HL-60 (cell line): ENCODE measurements around the gene PIM3.
A peak's percentile ranks its signal among the peaks of the same experiment; 100 is the strongest.

ENCODE experiments used
- POLR2AphosphoS5 ChIP-seq: IDR thresholded peaks from 2 replicates; pipeline ENCODE4 v1.6.1; 2012; ENCODE audit warnings: low read depth
- SPI1 ChIP-seq: IDR thresholded peaks from 2 replicates; pipeline ENCODE4 v1.6.1; 2012; ENCODE audit warnings: low read depth, mild to moderate bottlenecking, borderline replicate concordance
- TF ChIP-seq, protein P1 (sequence below): IDR thresholded peaks from one replicate; pipeline ENCODE4 v1.5.1; 2011; ENCODE audit warnings: low read length, control low read depth, inconsistent platforms; ENCODE audit not compliant: insufficient read depth
- TF ChIP-seq, protein P2 (sequence below): IDR thresholded peaks from 2 replicates; pipeline ENCODE4 v1.6.1; 2012; ENCODE audit warnings: low read depth; ENCODE audit not compliant: insufficient replicate concordance

DNA sequence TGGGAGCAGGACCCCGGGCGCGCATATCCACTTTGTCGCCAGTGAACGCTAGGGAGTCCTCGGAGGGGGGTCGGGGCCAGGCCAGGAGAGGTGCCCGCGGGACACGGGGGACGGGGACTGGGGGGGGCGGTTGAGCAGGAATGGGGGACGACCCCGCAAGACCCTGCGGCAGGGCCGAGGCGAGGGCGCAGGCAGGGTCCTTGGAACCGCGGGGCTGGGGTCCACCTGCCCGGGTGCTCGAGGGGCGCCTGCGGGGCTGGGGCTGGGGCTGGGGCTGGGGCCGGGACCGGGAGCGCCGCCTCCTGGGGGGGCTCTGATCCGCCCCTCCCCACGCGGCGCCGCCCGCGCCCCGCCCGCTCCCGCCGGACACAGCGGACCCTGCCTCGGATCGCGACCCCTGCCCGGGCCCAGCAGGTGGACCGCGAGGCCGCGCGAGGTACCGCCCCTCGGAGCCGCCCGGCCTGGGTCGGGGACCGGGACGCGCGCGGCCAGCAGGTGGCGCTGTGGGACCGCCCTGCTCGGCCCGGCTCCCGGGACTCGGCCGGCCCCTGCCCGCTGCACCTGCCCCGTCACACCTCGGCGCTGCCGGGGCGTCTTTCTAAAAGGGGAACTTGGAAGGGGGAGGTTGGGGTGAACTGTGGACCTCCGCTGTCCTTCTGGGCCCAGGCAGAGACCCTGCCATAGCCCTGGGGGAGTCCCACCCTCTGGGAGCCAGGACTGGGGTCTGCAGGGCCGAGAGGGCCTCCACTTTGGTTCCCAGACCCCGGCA, 31.2 kb upstream of the PIM3 start:
- TF ChIP-seq, protein P1, sequence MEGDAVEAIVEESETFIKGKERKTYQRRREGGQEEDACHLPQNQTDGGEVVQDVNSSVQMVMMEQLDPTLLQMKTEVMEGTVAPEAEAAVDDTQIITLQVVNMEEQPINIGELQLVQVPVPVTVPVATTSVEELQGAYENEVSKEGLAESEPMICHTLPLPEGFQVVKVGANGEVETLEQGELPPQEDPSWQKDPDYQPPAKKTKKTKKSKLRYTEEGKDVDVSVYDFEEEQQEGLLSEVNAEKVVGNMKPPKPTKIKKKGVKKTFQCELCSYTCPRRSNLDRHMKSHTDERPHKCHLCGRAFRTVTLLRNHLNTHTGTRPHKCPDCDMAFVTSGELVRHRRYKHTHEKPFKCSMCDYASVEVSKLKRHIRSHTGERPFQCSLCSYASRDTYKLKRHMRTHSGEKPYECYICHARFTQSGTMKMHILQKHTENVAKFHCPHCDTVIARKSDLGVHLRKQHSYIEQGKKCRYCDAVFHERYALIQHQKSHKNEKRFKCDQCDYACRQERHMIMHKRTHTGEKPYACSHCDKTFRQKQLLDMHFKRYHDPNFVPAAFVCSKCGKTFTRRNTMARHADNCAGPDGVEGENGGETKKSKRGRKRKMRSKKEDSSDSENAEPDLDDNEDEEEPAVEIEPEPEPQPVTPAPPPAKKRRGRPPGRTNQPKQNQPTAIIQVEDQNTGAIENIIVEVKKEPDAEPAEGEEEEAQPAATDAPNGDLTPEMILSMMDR, result peak; percentile 42
- TF ChIP-seq POLR2AphosphoS5, result no peak
- TF ChIP-seq, protein P2, sequence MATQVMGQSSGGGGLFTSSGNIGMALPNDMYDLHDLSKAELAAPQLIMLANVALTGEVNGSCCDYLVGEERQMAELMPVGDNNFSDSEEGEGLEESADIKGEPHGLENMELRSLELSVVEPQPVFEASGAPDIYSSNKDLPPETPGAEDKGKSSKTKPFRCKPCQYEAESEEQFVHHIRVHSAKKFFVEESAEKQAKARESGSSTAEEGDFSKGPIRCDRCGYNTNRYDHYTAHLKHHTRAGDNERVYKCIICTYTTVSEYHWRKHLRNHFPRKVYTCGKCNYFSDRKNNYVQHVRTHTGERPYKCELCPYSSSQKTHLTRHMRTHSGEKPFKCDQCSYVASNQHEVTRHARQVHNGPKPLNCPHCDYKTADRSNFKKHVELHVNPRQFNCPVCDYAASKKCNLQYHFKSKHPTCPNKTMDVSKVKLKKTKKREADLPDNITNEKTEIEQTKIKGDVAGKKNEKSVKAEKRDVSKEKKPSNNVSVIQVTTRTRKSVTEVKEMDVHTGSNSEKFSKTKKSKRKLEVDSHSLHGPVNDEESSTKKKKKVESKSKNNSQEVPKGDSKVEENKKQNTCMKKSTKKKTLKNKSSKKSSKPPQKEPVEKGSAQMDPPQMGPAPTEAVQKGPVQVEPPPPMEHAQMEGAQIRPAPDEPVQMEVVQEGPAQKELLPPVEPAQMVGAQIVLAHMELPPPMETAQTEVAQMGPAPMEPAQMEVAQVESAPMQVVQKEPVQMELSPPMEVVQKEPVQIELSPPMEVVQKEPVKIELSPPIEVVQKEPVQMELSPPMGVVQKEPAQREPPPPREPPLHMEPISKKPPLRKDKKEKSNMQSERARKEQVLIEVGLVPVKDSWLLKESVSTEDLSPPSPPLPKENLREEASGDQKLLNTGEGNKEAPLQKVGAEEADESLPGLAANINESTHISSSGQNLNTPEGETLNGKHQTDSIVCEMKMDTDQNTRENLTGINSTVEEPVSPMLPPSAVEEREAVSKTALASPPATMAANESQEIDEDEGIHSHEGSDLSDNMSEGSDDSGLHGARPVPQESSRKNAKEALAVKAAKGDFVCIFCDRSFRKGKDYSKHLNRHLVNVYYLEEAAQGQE, result no peak
- no peak for TF ChIP-seq SPI1
